GM21528 (cell line): ENCODE measurements around the gene LSMEM2.

ENCODE experiments used
- ATAC-seq: cut with Tn5 transposase; IDR thresholded peaks from one replicate; pipeline ENCODE4 v1.9.1; 2021; ENCODE audit warnings: mild to moderate bottlenecking, moderate library complexity; ENCODE audit not compliant: unreplicated experiment, low FRiP score

The LSMEM2 gene

GRCh38 chr3:50318615-50319014, 39.7 kb downstream of the LSMEM2 start:
- no peak for ATAC-seq

- ATAC-seq = no peak
Measured at GRCh38 chr3:50319181-50319893, 40.5 kb downstream of the LSMEM2 start.

- ATAC-seq = no peak
Measured at GRCh38 chr3:50319894-50320625, 41.2 kb downstream of the LSMEM2 start.

GRCh38 chr3:50320853-50321335, 42.0 kb downstream of the LSMEM2 start:
- peak; percentile 41 for ATAC-seq

- peak; percentile 74 for ATAC-seq
Measured at GRCh38 chr3:50321336-50322114, 42.6 kb downstream of the LSMEM2 start.

GRCh38 chr3:50322115-50322385, 43.2 kb downstream of the LSMEM2 start:
- ATAC-seq = no peak

GRCh38 chr3:50322386-50323091, 43.7 kb downstream of the LSMEM2 start, which contains the start of gene HYAL2:
HYAL2 (minus strand) TSS chr3:50322745; CDS start chr3:50320489, 2,256 bp downstream.
- no peak for ATAC-seq

GRCh38 chr3:50323092-50323600, 44.3 kb downstream of the LSMEM2 start:
- ATAC-seq = no peak

GRCh38 chr3:50323614-50324199, 44.8 kb downstream of the LSMEM2 start:
- ATAC-seq = no peak

GRCh38 chr3:50324351-50325112, 45.6 kb downstream of the LSMEM2 start:
- no peak for ATAC-seq

- ATAC-seq = no peak
Measured at GRCh38 chr3:50325113-50325480, 46.2 kb downstream of the LSMEM2 start.

GRCh38 chr3:50325497-50326181, 46.8 kb downstream of the LSMEM2 start:
- no peak for ATAC-seq

- no peak for ATAC-seq
Measured at GRCh38 chr3:50326182-50326541, 47.3 kb downstream of the LSMEM2 start.

- ATAC-seq = no peak
Measured at GRCh38 chr3:50327129-50327528, 48.2 kb downstream of the LSMEM2 start.

GRCh38 chr3:50327943-50328691, 49.2 kb downstream of the LSMEM2 start, which contains the start of gene TUSC2:
TUSC2 (minus strand) TSS chr3:50328223; CDS start chr3:50328099, 124 bp downstream.
- peak; percentile 74 for ATAC-seq

GRCh38 chr3:50330330-50330729, 51.4 kb downstream of the LSMEM2 start:
- no peak for ATAC-seq

GRCh38 chr3:50331364-50331907, 52.5 kb downstream of the LSMEM2 start:
- ATAC-seq = no peak
